SIG-M5 (cell line): ENCODE measurements around the gene NHS.

Experiments used
- DNase-seq: peaks from one replicate; lab custom pipeline; 2025; lab: John Stamatoyannopoulos, UW

The NHS gene

GRCh38 chrX:17679261-17679660 is 304.3 kb downstream of the NHS start:
- DNase-seq, result no peak

- DNase-seq, result no peak
Measured at GRCh38 chrX:17679820-17680219, 304.8 kb downstream of the NHS start.

DNA sequence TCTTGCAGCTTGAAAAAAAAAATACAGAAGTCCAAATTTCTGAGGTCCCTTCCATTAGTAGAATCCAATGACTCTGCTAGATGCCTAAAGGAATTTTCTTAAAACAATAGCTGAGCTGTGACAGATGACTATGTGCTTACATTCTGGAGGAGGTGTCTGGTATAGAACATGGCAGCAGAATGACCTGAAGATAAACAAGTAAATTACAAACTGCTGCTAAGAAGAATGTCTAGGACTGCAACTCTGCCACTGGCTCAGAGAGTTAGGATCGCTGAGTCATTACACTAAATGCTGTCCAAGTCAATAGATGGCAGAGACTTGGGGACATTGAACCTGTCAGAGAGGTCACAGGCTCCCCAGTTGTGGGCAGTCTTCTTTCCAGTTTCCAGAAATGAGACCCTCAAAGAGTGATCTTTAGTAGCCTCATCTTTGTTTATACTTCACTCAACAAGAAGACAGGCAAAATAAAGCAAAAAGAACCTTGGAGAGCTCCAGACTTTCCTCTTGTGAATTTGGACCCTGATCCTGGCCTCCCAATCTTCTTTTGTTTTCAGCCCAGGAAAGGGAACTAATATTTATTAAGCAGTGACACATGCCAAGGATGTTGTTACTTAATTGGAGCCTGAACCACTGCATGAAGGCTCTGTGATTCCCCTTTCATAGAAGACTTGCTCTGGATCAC is 305.9 kb downstream of the NHS start:
- DNase-seq, result no peak

GRCh38 chrX:17682259-17682658 is 307.3 kb downstream of the NHS start:
- DNase-seq, result no peak

DNA sequence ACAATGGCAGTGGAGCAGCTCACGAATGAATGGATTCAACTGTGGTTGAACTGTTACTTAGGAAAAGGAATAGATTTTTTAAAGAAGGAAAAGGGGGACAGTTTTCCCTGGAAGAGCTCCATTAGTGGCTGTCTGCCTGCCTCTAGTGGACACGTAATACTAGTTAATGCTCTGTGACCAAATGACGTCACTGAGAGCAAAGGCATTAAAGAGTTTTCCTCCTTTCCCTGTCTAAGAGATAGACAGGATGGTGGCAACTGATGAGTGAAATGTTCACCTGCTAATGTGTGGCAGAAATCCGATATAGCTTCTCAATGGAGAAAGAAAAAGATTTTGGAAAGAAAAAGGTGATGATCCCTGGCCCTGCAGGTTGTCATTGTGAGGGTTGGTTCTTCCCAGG is 310.0 kb downstream of the NHS start:
- no peak for DNase-seq

- no peak for DNase-seq
Measured at GRCh38 chrX:17687648-17688047, 312.6 kb downstream of the NHS start.

GRCh38 chrX:17689971-17690409 is 315.0 kb downstream of the NHS start:
- DNase-seq, result no peak

DNA sequence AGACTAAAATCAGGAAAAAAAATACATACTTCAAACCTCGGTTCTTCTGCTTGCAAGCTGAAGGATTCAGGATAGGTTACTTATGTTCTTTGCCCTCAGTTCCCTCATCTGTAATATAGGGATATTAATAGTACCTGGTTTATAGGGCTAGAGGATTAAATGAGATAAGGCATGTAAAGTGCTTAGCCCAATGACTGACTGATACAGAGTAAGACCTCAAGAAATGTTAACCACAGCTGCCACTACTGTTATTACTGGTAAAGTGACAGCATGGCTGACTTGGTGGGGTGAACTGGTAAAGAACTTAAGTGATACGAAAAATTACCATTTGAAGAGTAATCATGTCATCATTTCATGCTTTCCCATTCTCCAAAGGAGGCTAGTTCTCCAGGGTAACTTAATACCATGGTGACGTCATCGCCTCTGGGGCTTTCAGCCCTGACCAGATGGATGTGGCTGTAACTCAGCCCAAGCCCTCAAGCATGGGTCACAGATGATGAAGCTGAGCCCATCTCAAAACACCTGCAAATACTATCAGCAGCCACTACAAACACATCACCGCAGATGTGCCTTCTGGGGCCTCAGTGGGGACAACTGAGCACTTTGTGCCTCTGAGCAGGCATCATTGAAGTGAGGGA is 317.8 kb downstream of the NHS start:
- DNase-seq, result no peak

GRCh38 chrX:17697191-17697590 is 322.2 kb downstream of the NHS start:
- DNase-seq, result no peak

DNA sequence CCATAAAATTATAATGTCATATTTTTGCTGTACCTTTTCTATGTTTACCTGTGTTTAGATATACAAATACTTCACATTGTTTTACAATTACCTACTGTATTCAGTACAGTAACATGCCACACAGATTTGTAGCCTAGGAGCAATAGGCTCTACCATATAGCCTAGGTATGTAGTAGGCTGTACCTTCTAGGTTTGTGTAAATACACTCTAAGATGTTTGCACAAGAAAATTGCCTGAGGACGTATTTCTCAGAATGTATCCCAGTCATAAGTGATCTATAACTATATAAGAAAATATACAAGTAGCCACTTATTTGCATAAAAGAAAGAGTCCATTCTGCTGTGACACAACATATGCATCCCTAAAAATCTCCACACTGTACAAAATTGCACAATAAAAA is 326.0 kb downstream of the NHS start:
- no peak for DNase-seq

- DNase-seq, result no peak
Measured at GRCh38 chrX:17703201-17703600, 328.2 kb downstream of the NHS start.

DNA sequence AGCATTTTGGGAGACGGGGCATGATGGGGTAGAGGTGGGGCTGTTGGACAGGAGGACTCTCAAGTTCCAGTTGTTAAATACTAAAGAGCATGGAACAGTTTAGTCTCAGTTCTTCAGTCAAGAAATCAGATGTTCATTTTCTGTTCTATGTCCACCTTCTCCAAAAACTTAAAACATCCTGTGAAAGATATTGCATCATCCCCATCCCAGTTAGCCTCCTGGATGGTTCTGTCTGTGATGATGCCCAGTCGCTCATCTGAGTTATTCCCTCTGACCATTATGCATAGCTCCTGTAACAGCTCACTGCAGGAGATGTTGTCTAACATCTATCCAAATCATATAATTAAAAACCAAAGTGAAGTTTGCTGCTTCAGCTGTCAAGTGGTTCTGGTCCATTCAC is 330.2 kb downstream of the NHS start:
- no peak for DNase-seq

GRCh38 chrX:17706676-17707075 is 331.7 kb downstream of the NHS start:
- DNase-seq, result no peak

DNA sequence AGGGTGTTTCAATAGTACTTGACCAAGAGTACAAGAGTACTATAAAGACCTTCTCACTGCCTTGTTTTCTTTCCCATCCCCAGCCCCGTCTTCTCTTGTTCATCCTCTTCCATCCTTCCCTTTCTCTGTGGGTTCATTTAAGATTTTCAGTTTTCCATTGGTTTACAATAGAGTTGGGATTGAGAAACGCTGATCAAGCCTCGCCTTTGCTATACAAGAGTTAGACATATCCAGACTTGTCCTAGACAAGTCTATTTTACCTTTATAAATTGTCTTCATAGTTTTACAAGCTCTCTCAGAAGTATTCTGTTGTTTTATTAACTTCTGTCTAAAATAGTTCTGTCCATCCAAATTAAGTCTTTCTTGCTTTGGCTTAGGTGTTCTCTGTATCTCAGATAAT is 332.7 kb downstream of the NHS start:
- DNase-seq, result no peak

GRCh38 chrX:17710871-17711301 is 335.9 kb downstream of the NHS start:
- no peak for DNase-seq

DNA sequence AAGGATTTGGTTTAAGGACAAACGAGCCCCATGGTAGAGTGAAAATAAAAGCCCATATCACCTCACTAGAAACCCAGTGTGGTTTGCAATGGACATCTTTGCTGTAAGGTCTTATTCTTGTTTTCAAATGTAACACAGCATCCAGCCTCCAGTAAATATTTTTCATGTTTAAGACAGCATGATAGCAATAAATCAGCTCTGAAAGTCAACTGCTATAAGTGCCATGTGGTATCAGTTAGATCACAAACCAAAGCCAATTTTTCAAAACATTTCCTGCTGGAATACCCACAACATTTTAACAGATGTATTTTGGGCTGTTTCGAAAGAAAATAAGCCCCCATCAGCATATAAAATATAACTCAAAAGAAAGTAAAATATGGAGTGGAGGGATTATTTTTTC is 338.3 kb downstream of the NHS start:
- DNase-seq, result no peak

DNA sequence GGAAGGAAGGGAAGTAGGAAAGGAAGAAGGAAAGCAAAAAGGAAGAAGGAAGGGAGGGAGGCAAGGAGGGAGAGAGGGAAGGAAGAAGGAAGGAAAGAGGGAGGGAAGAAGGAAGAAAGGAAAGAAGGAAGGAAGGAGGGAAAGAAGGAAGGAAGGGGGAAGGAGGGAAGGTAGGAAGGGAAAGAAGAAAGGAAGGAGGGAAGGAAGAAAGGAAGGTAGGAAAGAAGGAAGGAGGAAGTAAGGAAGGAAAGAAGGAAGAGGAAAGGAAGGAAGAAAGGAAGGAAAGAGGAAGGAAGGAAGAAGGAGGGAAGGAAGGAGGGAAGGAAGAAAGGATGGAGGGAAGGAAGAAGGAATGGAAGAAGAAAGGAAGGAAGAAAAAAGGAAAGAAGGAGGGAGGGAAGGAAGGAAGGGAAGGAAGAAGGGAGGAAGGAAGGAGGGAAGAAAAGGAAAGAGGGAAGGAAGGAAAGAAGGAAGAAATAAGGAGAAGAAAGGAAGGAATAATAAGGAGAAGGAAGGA is 343.7 kb downstream of the NHS start:
- no peak for DNase-seq

- DNase-seq, result no peak
Measured at GRCh38 chrX:17719711-17720110, 344.7 kb downstream of the NHS start.

GRCh38 chrX:17721715-17722114 is 346.7 kb downstream of the NHS start:
- no peak for DNase-seq

DNA sequence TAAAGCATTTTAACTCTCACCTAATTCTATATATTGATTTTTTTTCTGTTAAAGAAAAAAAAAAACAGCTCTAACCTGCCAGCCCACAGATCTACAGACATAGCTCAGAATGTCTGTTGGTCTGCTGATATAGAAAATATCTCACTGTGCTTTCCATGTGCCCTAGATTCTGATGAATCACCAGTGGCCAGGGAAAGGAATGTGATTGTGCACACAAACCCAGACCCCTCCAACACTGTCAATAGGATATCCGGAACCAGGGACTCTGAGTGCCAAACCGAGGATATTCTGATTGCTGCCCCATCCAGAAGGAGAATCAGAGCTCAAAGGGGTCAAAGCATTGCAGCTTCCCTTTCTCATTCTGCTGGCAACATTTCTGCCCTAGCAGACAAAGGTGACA is 350.2 kb downstream of the NHS start:
- DNase-seq, result no peak

GRCh38 chrX:17732138-17732783 is 357.3 kb downstream of the NHS start:
- DNase-seq, result no peak

GRCh38 chrX:17735406-17735805 is 360.4 kb downstream of the NHS start:
- DNase-seq, result no peak

DNA sequence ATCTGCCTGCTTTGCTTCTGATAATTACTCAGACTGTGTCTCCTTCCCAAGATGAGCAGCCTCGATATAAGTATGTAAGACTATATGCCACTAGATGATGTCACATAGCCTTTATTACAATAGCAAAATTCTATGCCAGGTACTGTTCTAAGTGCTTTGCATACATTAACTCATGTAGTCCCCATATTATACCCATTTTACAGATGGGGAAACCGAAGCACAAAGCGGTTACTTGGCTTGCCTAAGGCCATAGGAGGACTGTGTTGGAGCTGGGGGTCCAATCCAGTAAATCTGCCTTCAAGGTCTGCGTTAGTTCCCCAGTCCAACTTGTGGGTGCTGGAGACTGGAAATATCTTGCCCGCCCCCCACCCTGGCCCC is 361.5 kb downstream of the NHS start:
- DNase-seq, result no peak
